ENCODE measurements around the gene BMPR1B. TPM values are rescaled to one million over a fixed set of nuclear protein-coding genes. Genes with fewer than 3 reads are reported as not detected.

The BMPR1B gene
- total and polyA plus RNA-seq, 12 donors = 0.04 to 7.8 (median 2.5) TPM

DNA sequence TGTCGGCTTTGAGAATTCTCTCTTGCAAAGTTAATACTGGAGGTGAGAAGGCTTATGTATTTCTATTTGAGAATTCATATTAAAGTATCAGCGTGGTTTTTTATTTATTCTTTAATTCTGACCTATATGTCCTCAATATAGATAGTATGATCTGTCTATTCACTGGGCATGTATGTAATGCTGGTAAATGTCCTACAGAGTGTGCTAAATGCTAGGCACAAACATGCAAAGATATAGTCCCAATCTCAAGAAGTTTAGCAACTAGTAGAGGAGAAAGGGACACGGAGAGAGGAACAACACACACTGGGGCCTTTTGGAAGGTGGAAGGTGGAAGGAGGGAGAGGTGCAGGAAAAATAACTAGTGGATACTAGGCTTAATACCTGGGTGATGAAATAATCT is 11.0 kb upstream of the BMPR1B start:
- no peaks in the 10 kb centered on the region for H3K4me1 ChIP-seq
- TF ChIP-seq, protein P1, sequence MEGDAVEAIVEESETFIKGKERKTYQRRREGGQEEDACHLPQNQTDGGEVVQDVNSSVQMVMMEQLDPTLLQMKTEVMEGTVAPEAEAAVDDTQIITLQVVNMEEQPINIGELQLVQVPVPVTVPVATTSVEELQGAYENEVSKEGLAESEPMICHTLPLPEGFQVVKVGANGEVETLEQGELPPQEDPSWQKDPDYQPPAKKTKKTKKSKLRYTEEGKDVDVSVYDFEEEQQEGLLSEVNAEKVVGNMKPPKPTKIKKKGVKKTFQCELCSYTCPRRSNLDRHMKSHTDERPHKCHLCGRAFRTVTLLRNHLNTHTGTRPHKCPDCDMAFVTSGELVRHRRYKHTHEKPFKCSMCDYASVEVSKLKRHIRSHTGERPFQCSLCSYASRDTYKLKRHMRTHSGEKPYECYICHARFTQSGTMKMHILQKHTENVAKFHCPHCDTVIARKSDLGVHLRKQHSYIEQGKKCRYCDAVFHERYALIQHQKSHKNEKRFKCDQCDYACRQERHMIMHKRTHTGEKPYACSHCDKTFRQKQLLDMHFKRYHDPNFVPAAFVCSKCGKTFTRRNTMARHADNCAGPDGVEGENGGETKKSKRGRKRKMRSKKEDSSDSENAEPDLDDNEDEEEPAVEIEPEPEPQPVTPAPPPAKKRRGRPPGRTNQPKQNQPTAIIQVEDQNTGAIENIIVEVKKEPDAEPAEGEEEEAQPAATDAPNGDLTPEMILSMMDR (IDR thresholded peaks at IDR 0.05) = no peak
- H3K4me3 ChIP-seq = no peak overlapping the region
- H3K27ac ChIP-seq = no peak overlapping the region
- H3K36me3 ChIP-seq = no peaks in the 10 kb centered on the region
- no peak for DNase-seq
- H3K27me3 ChIP-seq = peaks cover 0 to 36% (median 12%) of the 10 kb centered on the region in 7 donors
- no peaks in the 10 kb centered on the region for H3K9me3 ChIP-seq
- ATAC-seq = no peak
- WGBS, 2 donors = 83 to 85% methylated on average over 3 of the region's 3 CpGs
- intact Hi-C loops (cut with DNase I) = loop anchor here in 1 of 10 donors (10.0 kb wide), 1 partner anchor 348 kb away; no protein-coding TSS in a partner anchor

DNA sequence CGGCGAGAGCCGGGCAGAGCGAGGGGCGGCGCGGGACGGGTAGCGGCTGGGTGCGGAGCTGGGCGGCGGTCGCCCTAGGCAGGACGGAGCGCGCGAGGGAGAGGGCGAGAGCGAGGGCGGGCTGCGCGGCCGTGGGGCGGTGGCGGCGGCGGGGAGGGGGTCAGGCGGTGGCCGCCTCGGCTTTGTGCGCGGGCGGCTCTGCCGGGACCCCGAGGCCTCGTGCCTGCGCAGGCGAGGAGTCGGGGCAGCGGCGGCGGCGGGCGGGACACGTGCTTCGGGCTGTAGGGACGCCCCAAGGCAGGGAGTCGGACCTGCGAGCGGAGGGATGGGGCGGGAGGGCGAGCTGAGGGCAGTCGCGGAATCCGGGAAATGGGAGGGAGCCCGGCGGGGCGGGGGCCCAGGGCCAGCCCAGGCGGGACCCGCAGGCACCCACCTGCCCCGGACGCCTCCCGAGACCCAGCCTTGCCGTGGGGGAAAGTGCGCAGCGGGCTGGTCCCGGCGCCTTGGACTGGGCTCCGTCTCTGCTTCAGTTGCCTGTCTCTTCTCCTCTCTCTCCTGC is 465 bp downstream of the BMPR1B start:
- H3K4me3 ChIP-seq = peak overlapping the region; percentile 6 to 57 (median 49)
- TF ChIP-seq, protein P1 (IDR thresholded peaks at IDR 0.05) = no peak
- no peaks in the 10 kb centered on the region for H3K9me3 ChIP-seq
- DNase-seq (peak in 1 of 2 donors; percentile 27), ATAC-seq (peak; percentile 25 to 69 (median 52))
- H3K27ac ChIP-seq = no peak overlapping the region
- no peaks in the 10 kb centered on the region for H3K36me3 ChIP-seq
- intact Hi-C loops (cut with DNase I) = loop anchor here in 2 of 10 donors (5.0 to 10.0 kb wide), 2 partner anchors 334 to 367 kb away; no protein-coding TSS in a partner anchor
- 0 to 1% methylated on average over 24 to 69 of the region's 69 CpGs for WGBS, 2 donors
- H3K27me3 ChIP-seq = peaks cover 0 to 87% (median 63%) of the 10 kb centered on the region in 7 donors
- H3K4me1 ChIP-seq = peaks cover 0 to 15% (median 4%) of the 10 kb centered on the region in 9 donors

DNA sequence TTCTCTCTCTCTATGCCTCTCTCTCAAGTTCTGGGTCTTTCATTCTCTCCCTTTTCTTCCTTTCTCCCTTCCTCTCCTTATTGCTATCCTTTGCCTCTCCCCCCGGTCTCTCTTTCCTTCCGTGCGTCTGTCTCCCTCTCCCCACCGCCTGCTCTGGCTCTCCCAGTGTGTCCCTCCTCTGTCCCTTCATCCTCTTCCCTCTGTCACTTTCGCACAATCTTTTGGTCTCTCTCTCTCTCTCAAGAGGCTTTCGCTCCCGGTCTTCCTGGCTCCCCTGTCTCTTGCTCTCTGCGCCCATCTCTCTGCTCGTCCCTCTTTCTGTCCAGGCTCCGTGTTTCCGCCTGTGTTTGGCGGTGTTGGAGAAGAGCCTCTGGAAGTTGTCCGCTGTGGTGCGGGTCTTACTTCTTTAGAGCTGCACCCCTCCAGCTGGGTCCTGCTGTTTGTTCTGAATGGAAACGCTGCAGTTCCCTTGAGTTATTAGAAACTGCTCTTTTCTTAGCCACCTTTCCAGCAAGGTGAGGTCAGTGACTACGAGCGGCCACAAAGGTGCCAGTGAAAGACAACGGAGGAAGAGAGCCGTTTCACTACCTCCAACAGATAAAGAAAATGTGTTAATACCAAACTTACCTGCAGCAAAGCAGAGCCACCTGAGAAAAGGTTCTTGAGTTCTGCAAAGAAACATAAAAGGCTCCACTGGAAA is 1.1 kb downstream of the BMPR1B start:
- Histone ChIP-seq H3K9me3 (no peaks in the 10 kb centered on the region), H3K4me3 (peak overlapping the region; percentile 6 to 57 (median 49)), H3K36me3 (no peaks in the 10 kb centered on the region), H3K4me1 (peaks cover 0 to 15% (median 4%) of the 10 kb centered on the region in 9 donors), H3K27ac (no peak overlapping the region), H3K27me3 (peaks cover 0 to 82% (median 59%) of the 10 kb centered on the region in 7 donors)
- ATAC-seq = peak in 5 of 8 donors; percentile 14 to 45 (median 24)
- no peak for DNase-seq
- WGBS, 2 donors = 25 to 29% methylated on average over 19 of the region's 19 CpGs
- TF ChIP-seq, protein P1 (IDR thresholded peaks at IDR 0.05) = no peak
- intact Hi-C loops (cut with DNase I) = loop anchor here in 2 of 10 donors (5.0 to 10.0 kb wide), 2 partner anchors 333 to 366 kb away; no protein-coding TSS in a partner anchor

DNA sequence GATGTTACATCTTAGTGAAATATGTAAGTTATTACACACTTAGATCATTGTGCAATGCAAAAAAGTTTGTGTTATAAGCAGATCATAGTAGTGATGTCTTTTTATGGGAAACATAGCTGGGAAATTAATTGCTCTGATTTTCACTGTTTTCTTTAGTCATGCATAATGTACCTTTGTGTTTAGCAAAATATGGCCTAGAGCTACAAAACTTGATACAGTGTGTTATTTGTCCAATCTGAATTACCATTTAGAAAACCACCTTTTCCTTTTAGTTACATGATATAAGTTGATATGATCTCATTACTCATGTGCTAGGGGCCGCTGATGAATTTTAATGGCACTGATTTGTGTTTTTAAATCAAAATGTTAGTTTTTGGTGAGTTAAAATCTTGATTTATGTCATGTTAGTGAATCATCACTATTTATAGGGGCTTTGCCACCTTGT is 2.0 kb downstream of the BMPR1B start:
- Histone ChIP-seq H3K4me3 (no peak overlapping the region), H3K27ac (no peak overlapping the region), H3K4me1 (peaks cover 0 to 15% (median 4%) of the 10 kb centered on the region in 9 donors), H3K36me3 (no peaks in the 10 kb centered on the region), H3K27me3 (peaks cover 0 to 78% (median 55%) of the 10 kb centered on the region in 7 donors), H3K9me3 (no peaks in the 10 kb centered on the region)
- ATAC-seq = no peak
- TF ChIP-seq, protein P1 (IDR thresholded peaks at IDR 0.05) = no peak
- DNase-seq = no peak
- intact Hi-C loops (cut with DNase I) = loop anchor here in 2 of 10 donors (5.0 to 10.0 kb wide), 2 partner anchors 333 to 365 kb away; no protein-coding TSS in a partner anchor
- 91 to 98% methylated on average over 1 of the region's 1 CpG for WGBS, 2 donors
